Lung (tissue), 12 donors: Measurements from ENCODE around the gene CDC37L1. TPM values are rescaled to one million over a fixed set of nuclear protein-coding genes. Genes with fewer than 3 reads are reported as not detected.
A peak's percentile ranks its signal among the peaks of the same experiment; 100 is the strongest.

ENCODE experiments used
- ATAC-seq: fragments of 200-7000 bp; cut with Tn5 transposase; one replicate; pipeline ENCODE4 v1.9.1; 2020; ENCODE audit warnings: moderate number of reproducible peaks; ENCODE audit not compliant: insufficient read depth, low FRiP score
- DNase-seq, 3 donors: peaks; one replicate each; pipeline ENCODE4 v3.0.0-alpha.2; 2013 to 2017
- H3K27ac ChIP-seq, 2 donors: one replicate each; pipeline ENCODE4 v1.5.1; 2013; ENCODE audit warnings: mild to moderate bottlenecking in 2 of 2, moderate library complexity in 2 of 2, control low read depth in 1 of 2, inconsistent platforms in 1 of 2, low read depth in 1 of 2, low read length in 1 of 2
- H3K27me3 ChIP-seq, 3 donors: one replicate each; pipeline ENCODE4 v1.5.1; 2013; ENCODE audit warnings: low read length in 2 of 3; ENCODE audit not compliant: control insufficient read depth in 3 of 3, insufficient read depth in 3 of 3
- H3K36me3 ChIP-seq, 4 donors: one replicate each; pipeline ENCODE4 v1.5.1; 2013; ENCODE audit warnings: low read length in 4 of 4, mild to moderate bottlenecking in 1 of 4, moderate library complexity in 1 of 4; ENCODE audit not compliant: control insufficient read depth in 4 of 4, insufficient read depth in 4 of 4
- H3K4me1 ChIP-seq, 5 donors: one replicate each; pipeline ENCODE4 v1.5.1; 2013; ENCODE audit warnings: low read length in 5 of 5, mild to moderate bottlenecking in 2 of 5, moderate library complexity in 1 of 5; ENCODE audit not compliant: control insufficient read depth in 5 of 5, insufficient read depth in 5 of 5
- H3K4me3 ChIP-seq: one replicate; pipeline ENCODE4 v1.5.1; 2013; ENCODE audit warnings: mild to moderate bottlenecking, control low read depth, moderate library complexity
- H3K9ac ChIP-seq, 2 donors: one replicate each; pipeline ENCODE4 v1.5.1; 2013; ENCODE audit warnings: low read length in 2 of 2, control low read depth in 1 of 2; ENCODE audit not compliant: insufficient read depth in 1 of 2
- H3K9me3 ChIP-seq, 4 donors: one replicate each; pipeline ENCODE4 v1.5.1; 2013; ENCODE audit warnings: low read length in 3 of 4, mild to moderate bottlenecking in 1 of 4, moderate library complexity in 1 of 4; ENCODE audit not compliant: control insufficient read depth in 4 of 4, insufficient read depth in 3 of 4
- WGBS, 2 donors: extraction: QIAGEN DNeasy Blood & Tissue Kit; methylation state at CpG; one replicate each; pipeline ENCODE4 v1.1.7; 2013; 5-methylcytosine and 5-hydroxymethylcytosine counted together
- polyA plus RNA-seq, 2 donors: library from polyadenylated mRNA; stranded (reverse); fragments of 200-250 nt; gene quantifications; one replicate each; pipeline ENCODE4 v1.2.1, GENCODE V29; 2013
- total RNA-seq, 2 donors: library from RNA; depleted of rRNA in 1 of 2; stranded (reverse); fragments of >200 nt in 1 of 2; gene quantifications; one replicate each; pipeline ENCODE4 v1.2.1, GENCODE V29; 2014 to 2021
- TF ChIP-seq, protein P1 (sequence below): IDR thresholded peaks from 2 replicates; pipeline ENCODE4 v1.5.1; 2012; ENCODE audit warnings: mild to moderate bottlenecking; ENCODE audit errors: control extremely low read depth, extremely low read depth
- donor health status: control.
- donor health status: control.
- donor health status: Bipolar disorder and iron deficiency.
- donor health status: healthy.
- donor health status: DM: yes; HTN: yes; CAD: no.

The CDC37L1 gene
- total and polyA plus RNA-seq, 4 donors = 9.3 to 30.7 (median 14.1) TPM

- whole genome bisulfite sequencing, 2 donors = 80 to 83% methylated on average over 4 of the region's 4 CpGs
- Histone ChIP-seq H3K27me3 (no peaks in the 10 kb centered on the region), H3K9me3 (no peaks in the 10 kb centered on the region), H3K9ac (no peak overlapping the region), H3K27ac (no peak overlapping the region), H3K4me3 (no peak overlapping the region), H3K36me3 (peaks cover 2 to 22% (median 10%) of the 10 kb centered on the region in 4 donors), H3K4me1 (peaks cover 0 to 4% (median 0%) of the 10 kb centered on the region in 5 donors)
- no peak for DNase-seq
- ATAC-seq = no peak
- TF ChIP-seq, protein P1, sequence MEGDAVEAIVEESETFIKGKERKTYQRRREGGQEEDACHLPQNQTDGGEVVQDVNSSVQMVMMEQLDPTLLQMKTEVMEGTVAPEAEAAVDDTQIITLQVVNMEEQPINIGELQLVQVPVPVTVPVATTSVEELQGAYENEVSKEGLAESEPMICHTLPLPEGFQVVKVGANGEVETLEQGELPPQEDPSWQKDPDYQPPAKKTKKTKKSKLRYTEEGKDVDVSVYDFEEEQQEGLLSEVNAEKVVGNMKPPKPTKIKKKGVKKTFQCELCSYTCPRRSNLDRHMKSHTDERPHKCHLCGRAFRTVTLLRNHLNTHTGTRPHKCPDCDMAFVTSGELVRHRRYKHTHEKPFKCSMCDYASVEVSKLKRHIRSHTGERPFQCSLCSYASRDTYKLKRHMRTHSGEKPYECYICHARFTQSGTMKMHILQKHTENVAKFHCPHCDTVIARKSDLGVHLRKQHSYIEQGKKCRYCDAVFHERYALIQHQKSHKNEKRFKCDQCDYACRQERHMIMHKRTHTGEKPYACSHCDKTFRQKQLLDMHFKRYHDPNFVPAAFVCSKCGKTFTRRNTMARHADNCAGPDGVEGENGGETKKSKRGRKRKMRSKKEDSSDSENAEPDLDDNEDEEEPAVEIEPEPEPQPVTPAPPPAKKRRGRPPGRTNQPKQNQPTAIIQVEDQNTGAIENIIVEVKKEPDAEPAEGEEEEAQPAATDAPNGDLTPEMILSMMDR = no peak
Observed at GRCh38 chr9:4706971-4707622, 27.7 kb downstream of the CDC37L1 start.

- no peak overlapping the region for H3K9ac ChIP-seq
- no peak for ATAC-seq
- peaks cover 0 to 4% (median 0%) of the 10 kb centered on the region in 5 donors for H3K4me1 ChIP-seq
- DNase-seq = peak in 1 of 3 donors; percentile 7
- no peak overlapping the region for H3K4me3 ChIP-seq
- TF ChIP-seq, protein P1 = no peak
- peaks cover 3 to 19% (median 13%) of the 10 kb centered on the region in 4 donors for H3K36me3 ChIP-seq
- no peak overlapping the region for H3K27ac ChIP-seq
- H3K27me3 ChIP-seq = no peaks in the 10 kb centered on the region
- H3K9me3 ChIP-seq = no peaks in the 10 kb centered on the region
Observed at GRCh38 chr9:4709380-4709779, 30.0 kb downstream of the CDC37L1 start.

DNA sequence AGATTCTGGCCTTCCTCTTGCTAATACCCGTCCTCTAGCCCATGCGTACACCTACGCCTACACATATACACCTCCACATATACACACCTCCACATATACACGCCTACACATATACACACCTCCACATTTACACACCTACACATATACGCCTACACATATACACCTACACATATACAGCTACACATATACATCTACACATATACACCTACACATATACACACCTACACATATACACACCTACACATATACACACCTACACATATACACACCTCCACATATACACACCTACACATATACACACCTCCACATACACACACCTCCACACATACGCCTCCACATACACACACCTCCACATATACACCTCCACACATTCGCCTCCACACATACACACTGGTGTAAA is 34.5 kb downstream of the CDC37L1 start:
- Histone ChIP-seq H3K27ac (no peak overlapping the region), H3K27me3 (no peaks in the 10 kb centered on the region), H3K4me3 (no peak overlapping the region), H3K9me3 (no peaks in the 10 kb centered on the region), H3K9ac (no peak overlapping the region), H3K4me1 (peaks cover 0 to 4% (median 0%) of the 10 kb centered on the region in 5 donors), H3K36me3 (peaks cover 21 to 46% (median 33%) of the 10 kb centered on the region in 4 donors)
- ATAC-seq (peak; percentile 27), DNase-seq (peak in 2 of 3 donors; percentile 6 to 20)
- 73 to 76% methylated on average over 7 of the region's 7 CpGs for WGBS, 2 donors
- TF ChIP-seq, protein P1 = no peak
